ENCODE results near the gene TRIM4. TPM values are rescaled to one million over a fixed set of nuclear protein-coding genes. Genes with fewer than 3 reads are reported as not detected.

The TRIM4 gene
- total RNA-seq, 1 experiment from 2014 or later: 6.9 TPM

DNA sequence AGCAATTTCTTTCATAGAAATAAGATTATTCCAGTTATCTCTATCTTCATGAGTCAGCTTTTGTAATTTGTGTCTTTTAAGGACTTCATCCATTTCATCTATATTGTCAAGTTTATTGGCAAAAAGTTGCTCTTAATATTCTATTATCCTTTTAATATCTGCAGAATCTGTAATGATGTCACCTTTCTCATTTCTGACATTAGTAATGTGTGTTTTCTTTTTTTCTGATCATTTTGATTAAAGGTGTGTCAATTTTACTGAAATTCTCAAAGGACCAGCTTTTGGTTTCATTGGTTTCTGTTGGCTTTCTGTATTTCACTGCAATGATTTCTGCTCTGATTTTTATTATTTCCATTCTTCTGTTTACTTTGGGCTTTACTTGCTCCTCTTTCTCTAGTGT lies 24.6 kb downstream of the TRIM4 start:
- H3K9ac ChIP-seq (ENCODE audit: extremely low read depth, insufficient read length, low read length): no peak overlapping the region
- peaks cover 7% of the 10 kb centered on the region for H3K9me3 ChIP-seq (ENCODE audit: control insufficient read depth, low read depth, low read length)
- no peak overlapping the region for H3K18ac ChIP-seq (ENCODE audit: insufficient read length, low read depth, low read length)
- no peak overlapping the region for H3K4ac ChIP-seq (ENCODE audit: low read depth, low read length)
- H3K4me2 ChIP-seq (ENCODE audit: insufficient read depth, insufficient read length, low read length): no peak overlapping the region
- no peak overlapping the region for H2BK12ac ChIP-seq (ENCODE audit: insufficient read length, low read depth, low read length)
- H3K4me1 ChIP-seq (ENCODE audit: insufficient read depth, low read length): no peaks in the 10 kb centered on the region
- no peak overlapping the region for H2BK5ac ChIP-seq (ENCODE audit: insufficient read length, low read length)
- H4K8ac ChIP-seq (replicated peaks; ENCODE audit: insufficient read length, low read depth, low read length): no peak overlapping the region
- no peak for TF ChIP-seq CTCF (conservative IDR thresholded peaks at IDR 0.05)
- no peaks in the 10 kb centered on the region; the same call in 1 of the 2 replicates for H3K79me2 ChIP-seq (ENCODE audit: insufficient read depth, low read length)
- Mint-ChIP-seq H3K4me1 (peaks cover 0 to 2% of the 10 kb centered on the region in 2 experiments; a peak in 2 of 4 replicates), H3K27ac (no peak overlapping the region), H3K4me3 (no peak overlapping the region), H3K36me3 (ENCODE audit: insufficient read depth in 1 of 3, low read depth in 3 of 3) (peaks cover 7 to 17% (median 7%) of the 10 kb centered on the region in 3 experiments; a peak in 6 of 7 replicates), H3K9me3 (peaks cover 7 to 8% of the 10 kb centered on the region in 2 experiments; a peak in 4 of 5 replicates), H3K27me3 (ENCODE audit: low read depth) (peaks cover 1% of the 10 kb centered on the region; the same call in 1 of the 2 replicates)
- H2BK120ac ChIP-seq (ENCODE audit: low read depth, low read length, poor library complexity, severe bottlenecking): no peak overlapping the region
- DNase-seq: no peak
- no peak overlapping the region for H2BK20ac ChIP-seq (ENCODE audit: low read depth, low read length, poor library complexity, severe bottlenecking)
- no peak overlapping the region for H3K14ac ChIP-seq (ENCODE audit: insufficient read depth, low read length)
- no peak overlapping the region for H3K27ac ChIP-seq (ENCODE audit: insufficient read length, low read depth, low read length)
- H3K56ac ChIP-seq (ENCODE audit: insufficient read length, low read depth, low read length): no peak overlapping the region
- H3T11ph ChIP-seq (ENCODE audit: low read length): no peak overlapping the region
- no peak overlapping the region for H4K91ac ChIP-seq (ENCODE audit: insufficient read length, low read depth, low read length)
- H4K5ac ChIP-seq (ENCODE audit: insufficient read length, low read depth, low read length): no peak overlapping the region
- H2BK15ac ChIP-seq (ENCODE audit: low read depth, low read length): no peak overlapping the region
- H2AK5ac ChIP-seq (ENCODE audit: insufficient read length, low read length): no peak overlapping the region
- H3K27me3 ChIP-seq (ENCODE audit: insufficient read depth, low read length): no peaks in the 10 kb centered on the region
- H3K79me1 ChIP-seq (ENCODE audit: insufficient read depth, low read depth, low read length, poor library complexity, severe bottlenecking): no peaks in the 10 kb centered on the region
- H3K23me2 ChIP-seq (ENCODE audit: insufficient read length, low read depth, low read length, poor library complexity, severe bottlenecking): no peaks in the 10 kb centered on the region
- no peak overlapping the region for H2AFZ ChIP-seq (ENCODE audit: low read length)
- H4K20me1 ChIP-seq (ENCODE audit: control insufficient read depth, insufficient read depth, insufficient read length): no peaks in the 10 kb centered on the region
- H3K23ac ChIP-seq (ENCODE audit: insufficient read length, low read depth, low read length): no peak overlapping the region
